Stomach smooth muscle (tissue), 2 donors: ENCODE results near the gene NCAM1.

ENCODE experiments used
- H3K27ac ChIP-seq: one replicate; pipeline ENCODE4 v1.7.0; 2013; ENCODE audit warnings: mild to moderate bottlenecking, low read length, inconsistent platforms
- H3K27me3 ChIP-seq, 2 donors: one replicate each; pipeline ENCODE4 v1.7.0; 2013; ENCODE audit warnings: low read length in 2 of 2; ENCODE audit not compliant: insufficient read depth in 2 of 2, control insufficient read depth in 1 of 2
- H3K36me3 ChIP-seq, 2 donors: one replicate each; pipeline ENCODE4 v1.7.0; 2013; ENCODE audit warnings: low read length in 2 of 2; ENCODE audit not compliant: control insufficient read depth in 2 of 2, insufficient read depth in 2 of 2
- H3K4me1 ChIP-seq: one replicate; pipeline ENCODE4 v1.7.0; 2013; ENCODE audit warnings: low read length; ENCODE audit not compliant: control insufficient read depth, insufficient read depth
- H3K4me3 ChIP-seq, 2 donors: one replicate each; pipeline ENCODE4 v1.7.0; 2013; ENCODE audit warnings: low read length in 2 of 2
- H3K9ac ChIP-seq, 2 donors: one replicate each; pipeline ENCODE4 v1.7.0; 2013; ENCODE audit warnings: low read length in 2 of 2, mild to moderate bottlenecking in 1 of 2
- H3K9me3 ChIP-seq, 2 donors: one replicate each; pipeline ENCODE4 v1.7.0; 2013; ENCODE audit warnings: low read length in 2 of 2; ENCODE audit not compliant: control insufficient read depth in 2 of 2
- donor health status: healthy.
- donor health status: Pancreatic carcinoma.

NCAM1 gene

GRCh38 chr11:112968941-112969713, 7.9 kb downstream of the NCAM1 start:
- Histone ChIP-seq H3K9me3 (no peaks in the 10 kb centered on the region), H3K4me1 (peaks cover 8% of the 10 kb centered on the region), H3K4me3 (peak overlapping the region in 1 of 2 donors; percentile 9), H3K27me3 (no peaks in the 10 kb centered on the region), H3K9ac (no peak overlapping the region), H3K27ac (no peak overlapping the region), H3K36me3 (no peaks in the 10 kb centered on the region)

DNA sequence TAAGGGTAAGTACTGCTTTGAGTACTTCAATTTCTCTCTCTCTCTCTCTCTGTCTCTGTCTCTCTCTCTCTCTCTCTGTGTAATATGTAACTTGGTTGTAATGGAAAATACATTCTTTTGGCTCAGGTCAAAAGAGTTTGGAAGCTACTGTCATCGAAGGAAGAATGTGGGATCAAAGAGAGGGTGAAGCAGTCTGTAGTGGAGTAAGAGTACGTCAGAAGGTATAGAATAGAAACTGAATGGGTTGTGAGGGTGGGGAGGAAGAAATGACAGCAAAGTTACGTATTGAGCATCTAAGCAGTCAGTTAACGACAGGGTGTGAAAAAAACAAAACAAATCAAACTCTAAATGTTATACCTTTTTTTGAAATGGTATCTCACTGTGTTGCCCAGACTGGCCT, 10.0 kb downstream of the NCAM1 start:
- Histone ChIP-seq H3K27ac (no peak overlapping the region), H3K9me3 (no peaks in the 10 kb centered on the region), H3K4me3 (no peak overlapping the region), H3K4me1 (peaks cover 5% of the 10 kb centered on the region), H3K27me3 (no peaks in the 10 kb centered on the region), H3K36me3 (no peaks in the 10 kb centered on the region), H3K9ac (no peak overlapping the region)

GRCh38 chr11:112971827-112972226, 10.6 kb downstream of the NCAM1 start:
- H3K36me3 ChIP-seq: no peaks in the 10 kb centered on the region
- H3K4me1 ChIP-seq: peaks cover 5% of the 10 kb centered on the region
- H3K4me3 ChIP-seq: no peak overlapping the region
- H3K27me3 ChIP-seq: no peaks in the 10 kb centered on the region
- no peaks in the 10 kb centered on the region for H3K9me3 ChIP-seq
- no peak overlapping the region for H3K9ac ChIP-seq
- no peak overlapping the region for H3K27ac ChIP-seq

- H3K4me1 ChIP-seq: peaks cover 5% of the 10 kb centered on the region
- H3K4me3 ChIP-seq: no peak overlapping the region
- H3K9me3 ChIP-seq: no peaks in the 10 kb centered on the region
- H3K27ac ChIP-seq: no peak overlapping the region
- no peaks in the 10 kb centered on the region for H3K27me3 ChIP-seq
- H3K9ac ChIP-seq: no peak overlapping the region
- H3K36me3 ChIP-seq: no peaks in the 10 kb centered on the region
These were observed 11.4 kb downstream of the NCAM1 start for GRCh38 chr11:112972399-112973145.

DNA sequence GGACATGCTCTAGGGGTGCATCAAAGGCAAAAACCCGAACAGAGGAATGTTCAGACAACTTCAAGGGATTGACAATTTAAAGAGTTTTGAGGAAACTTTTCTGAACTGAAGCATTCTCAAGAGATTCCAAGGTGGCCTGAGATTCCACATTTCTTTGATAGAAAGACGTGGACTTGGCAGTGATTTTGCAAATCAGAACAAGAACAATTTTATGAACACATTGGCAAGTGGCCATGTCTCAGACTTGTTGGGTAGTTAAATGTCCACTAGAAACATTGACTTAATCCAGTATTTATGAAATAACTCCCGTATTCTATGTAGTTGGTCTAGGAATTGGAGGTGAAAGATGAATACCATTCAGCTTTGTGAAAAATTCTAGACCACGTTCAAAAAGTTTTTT, 13.8 kb downstream of the NCAM1 start:
- Histone ChIP-seq H3K9me3 (no peaks in the 10 kb centered on the region), H3K27me3 (no peaks in the 10 kb centered on the region), H3K36me3 (no peaks in the 10 kb centered on the region), H3K4me3 (no peak overlapping the region), H3K4me1 (no peaks in the 10 kb centered on the region), H3K9ac (no peak overlapping the region), H3K27ac (no peak overlapping the region)

DNA sequence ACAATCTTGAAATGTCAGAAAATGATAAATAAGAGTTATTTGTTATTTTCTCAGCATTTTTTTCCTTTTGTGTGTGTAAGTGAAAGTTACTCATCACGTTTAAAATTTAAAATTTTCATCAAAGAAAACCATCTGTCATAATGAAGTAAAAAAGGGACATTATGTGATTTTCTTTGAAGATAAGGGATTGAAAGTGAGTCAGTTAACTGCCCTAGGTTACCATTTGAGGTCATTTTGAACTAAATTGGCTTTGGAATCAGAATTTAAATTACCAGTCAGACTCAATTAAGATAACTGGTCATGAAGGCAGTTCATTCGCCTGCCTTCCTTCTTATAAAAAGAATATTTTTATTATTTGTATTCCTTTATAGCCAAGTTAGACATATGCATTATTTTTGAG, 14.3 kb downstream of the NCAM1 start:
- Histone ChIP-seq H3K9me3 (no peaks in the 10 kb centered on the region), H3K27me3 (no peaks in the 10 kb centered on the region), H3K36me3 (no peaks in the 10 kb centered on the region), H3K4me3 (no peak overlapping the region), H3K4me1 (no peaks in the 10 kb centered on the region), H3K27ac (no peak overlapping the region), H3K9ac (no peak overlapping the region)

GRCh38 chr11:112977755-112978154, 16.5 kb downstream of the NCAM1 start:
- Histone ChIP-seq H3K36me3 (no peaks in the 10 kb centered on the region), H3K27ac (no peak overlapping the region), H3K9ac (no peak overlapping the region), H3K9me3 (no peaks in the 10 kb centered on the region), H3K4me3 (no peak overlapping the region), H3K27me3 (no peaks in the 10 kb centered on the region), H3K4me1 (no peaks in the 10 kb centered on the region)

DNA sequence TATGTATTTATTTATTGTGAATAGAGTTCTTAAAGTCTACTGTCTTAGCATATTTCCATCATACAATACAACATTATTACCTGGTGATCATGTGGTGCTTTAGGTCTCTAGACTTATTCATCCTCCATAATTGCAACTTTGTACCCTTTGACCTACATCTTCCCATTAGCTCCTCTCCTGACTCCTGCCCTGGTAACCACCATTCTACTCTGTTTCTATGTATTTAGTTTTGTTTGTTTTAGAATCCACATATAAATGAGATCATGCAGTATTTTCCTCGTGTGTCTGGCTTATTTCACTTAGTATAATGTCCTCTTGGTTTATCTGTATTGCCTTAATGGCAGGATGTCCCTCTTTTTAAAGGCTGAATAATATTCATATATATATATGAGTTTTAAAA, 22.7 kb downstream of the NCAM1 start:
- peaks cover 0 to 7% of the 10 kb centered on the region in 2 donors for H3K9me3 ChIP-seq
- no peak overlapping the region for H3K9ac ChIP-seq
- H3K4me3 ChIP-seq: no peak overlapping the region
- H3K27ac ChIP-seq: no peak overlapping the region
- H3K4me1 ChIP-seq: no peaks in the 10 kb centered on the region
- H3K36me3 ChIP-seq: no peaks in the 10 kb centered on the region
- no peaks in the 10 kb centered on the region for H3K27me3 ChIP-seq

DNA sequence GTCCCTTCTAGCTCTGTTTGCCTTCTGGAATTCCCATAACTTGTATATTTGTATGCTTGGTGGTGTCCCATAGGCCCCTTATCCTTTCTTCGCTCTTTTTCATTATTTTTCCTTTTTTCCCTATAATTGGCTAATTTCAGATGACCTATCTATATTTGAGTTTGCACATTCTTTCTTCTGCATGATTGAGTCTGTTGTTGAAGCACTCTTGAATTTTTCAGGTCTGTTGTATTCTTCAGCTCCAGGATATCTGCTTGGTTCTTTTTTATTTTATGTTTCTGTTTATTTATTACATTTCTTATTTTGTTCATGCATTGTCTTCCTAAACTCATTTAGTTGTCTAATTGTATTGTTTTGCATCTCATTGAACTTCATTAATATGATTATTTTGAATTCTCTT, 28.0 kb downstream of the NCAM1 start:
- no peak overlapping the region for H3K9ac ChIP-seq

GRCh38 chr11:112993808-112994207, 32.6 kb downstream of the NCAM1 start:
- Histone ChIP-seq H3K9me3 (peaks cover 0 to 8% of the 10 kb centered on the region in 2 donors), H3K9ac (no peak overlapping the region), H3K27me3 (no peaks in the 10 kb centered on the region), H3K27ac (no peak overlapping the region), H3K36me3 (no peaks in the 10 kb centered on the region), H3K4me1 (no peaks in the 10 kb centered on the region), H3K4me3 (no peak overlapping the region)

More for the DNA sequence above, 28.0 kb downstream of the NCAM1 start:
- no peaks in the 10 kb centered on the region for H3K27me3 ChIP-seq
- H3K27ac ChIP-seq: no peak overlapping the region
- H3K4me3 ChIP-seq: no peak overlapping the region
- H3K4me1 ChIP-seq: no peaks in the 10 kb centered on the region
- no peaks in the 10 kb centered on the region for H3K36me3 ChIP-seq
- peaks cover 0 to 15% of the 10 kb centered on the region in 2 donors for H3K9me3 ChIP-seq
